Measurements from ENCODE around the gene FHAD1.

DNA sequence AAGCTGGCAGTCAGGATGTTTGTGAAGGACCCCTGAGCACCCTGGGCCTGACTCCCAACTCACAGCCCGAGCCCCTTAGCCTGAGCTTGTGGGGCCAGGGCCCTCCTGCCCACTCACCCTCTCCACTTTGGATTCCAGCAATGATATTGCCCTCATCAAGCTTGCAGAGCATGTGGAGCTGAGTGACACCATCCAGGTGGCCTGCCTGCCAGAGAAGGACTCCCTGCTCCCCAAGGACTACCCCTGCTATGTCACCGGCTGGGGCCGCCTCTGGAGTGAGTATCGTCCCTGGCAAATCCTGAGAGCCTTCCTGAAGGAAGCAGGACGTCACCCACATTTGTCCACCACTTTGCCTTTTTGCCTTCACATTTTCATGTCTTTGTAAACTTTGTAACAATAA, 196.3 kb downstream of the FHAD1 start:
- no peak for TF ChIP-seq POLR2AphosphoS5 (IDR thresholded peaks at IDR 0.05)
- TF ChIP-seq, protein P1, sequence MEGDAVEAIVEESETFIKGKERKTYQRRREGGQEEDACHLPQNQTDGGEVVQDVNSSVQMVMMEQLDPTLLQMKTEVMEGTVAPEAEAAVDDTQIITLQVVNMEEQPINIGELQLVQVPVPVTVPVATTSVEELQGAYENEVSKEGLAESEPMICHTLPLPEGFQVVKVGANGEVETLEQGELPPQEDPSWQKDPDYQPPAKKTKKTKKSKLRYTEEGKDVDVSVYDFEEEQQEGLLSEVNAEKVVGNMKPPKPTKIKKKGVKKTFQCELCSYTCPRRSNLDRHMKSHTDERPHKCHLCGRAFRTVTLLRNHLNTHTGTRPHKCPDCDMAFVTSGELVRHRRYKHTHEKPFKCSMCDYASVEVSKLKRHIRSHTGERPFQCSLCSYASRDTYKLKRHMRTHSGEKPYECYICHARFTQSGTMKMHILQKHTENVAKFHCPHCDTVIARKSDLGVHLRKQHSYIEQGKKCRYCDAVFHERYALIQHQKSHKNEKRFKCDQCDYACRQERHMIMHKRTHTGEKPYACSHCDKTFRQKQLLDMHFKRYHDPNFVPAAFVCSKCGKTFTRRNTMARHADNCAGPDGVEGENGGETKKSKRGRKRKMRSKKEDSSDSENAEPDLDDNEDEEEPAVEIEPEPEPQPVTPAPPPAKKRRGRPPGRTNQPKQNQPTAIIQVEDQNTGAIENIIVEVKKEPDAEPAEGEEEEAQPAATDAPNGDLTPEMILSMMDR (IDR thresholded peaks at IDR 0.05): no peak
- TF ChIP-seq EP300 (IDR thresholded peaks at IDR 0.05): no peak
- TF ChIP-seq POLR2A (IDR thresholded peaks at IDR 0.05; ENCODE audit: low read depth): no peak

All from esophagus muscularis mucosa (tissue), 4 donors.